ENCODE results near the gene CREB5. TPM values are rescaled to one million over a fixed set of nuclear protein-coding genes. Genes with fewer than 3 reads are reported as not detected.
"Not testable (repeated sequence)": the region's sequence is repeated elsewhere in the genome, so short reads cannot be mapped to it uniquely, and the experiment has no call there.

Gene CREB5
- total RNA-seq, 1 donor from 2014 or later, result not detected

DNA sequence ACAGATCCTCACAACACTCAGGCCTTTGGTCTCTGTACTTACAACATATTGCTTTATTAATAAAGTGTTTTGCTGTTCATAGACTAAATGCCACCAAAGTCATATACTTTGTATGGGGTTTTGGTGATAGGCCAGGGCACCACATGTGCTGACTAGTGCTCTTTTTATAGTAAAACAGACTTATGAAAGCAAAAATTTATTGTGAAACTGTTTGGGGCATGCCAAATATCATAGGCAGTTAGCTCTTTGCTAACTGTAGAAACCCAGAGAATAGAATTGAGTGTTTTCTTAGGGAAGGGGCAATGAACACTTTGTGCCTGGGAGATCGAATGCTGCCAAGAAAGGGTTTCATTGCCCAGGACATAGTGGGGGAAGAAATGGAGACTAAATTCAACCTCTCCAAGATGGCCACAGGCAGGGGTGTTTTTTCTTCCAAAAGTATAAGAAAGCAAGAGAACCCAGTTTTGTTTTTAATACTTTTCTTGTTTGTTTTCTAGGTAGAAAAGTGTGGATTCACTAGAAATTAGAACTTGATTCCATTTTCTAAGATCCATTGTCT is 403.1 kb downstream of the CREB5 start:
- intact Hi-C loops (cut with micrococcal nuclease), result no loop called here

DNA sequence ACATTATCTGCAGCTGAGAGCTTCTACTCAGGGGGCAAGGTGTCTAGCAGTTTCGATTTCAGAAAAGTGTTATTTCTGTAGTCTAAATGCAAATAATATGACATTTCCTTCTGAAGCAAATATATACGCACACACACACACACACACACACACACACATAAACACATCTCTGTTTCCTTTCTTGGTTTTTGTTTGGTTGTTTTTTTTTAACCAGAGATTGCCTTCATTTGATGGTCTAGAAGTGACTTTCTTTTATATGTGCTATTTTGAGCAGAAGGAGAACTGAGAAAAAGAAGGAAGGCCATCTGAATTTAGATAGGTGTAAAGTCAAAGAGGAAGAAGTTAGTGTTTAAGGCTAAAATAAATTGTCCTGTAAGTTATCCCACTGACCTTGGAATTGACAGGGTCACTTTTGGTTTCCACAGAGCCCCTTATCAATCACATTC is 403.6 kb downstream of the CREB5 start:
- Mint-ChIP-seq H3K36me3 (ENCODE audit: low read depth) (no peaks in the 10 kb centered on the region), H3K4me3 (ENCODE audit: low read depth) (no peak overlapping the region), H3K27ac (no peak overlapping the region), H3K27me3 (ENCODE audit: low read depth) (no peaks in the 10 kb centered on the region), H3K4me1 (ENCODE audit: low read depth) (no peaks in the 10 kb centered on the region), H3K9me3 (no peaks in the 10 kb centered on the region)
- no peak for DNase-seq (ENCODE audit: low spot score)
- intact Hi-C loops (cut with micrococcal nuclease), result no loop called here

More for the DNA sequence above, 403.1 kb downstream of the CREB5 start:
- Mint-ChIP-seq H3K27me3 (ENCODE audit: low read depth) (no peaks in the 10 kb centered on the region), H3K4me1 (ENCODE audit: low read depth) (no peaks in the 10 kb centered on the region), H3K36me3 (ENCODE audit: low read depth) (no peaks in the 10 kb centered on the region), H3K4me3 (ENCODE audit: low read depth) (no peak overlapping the region), H3K27ac (no peak overlapping the region), H3K9me3 (no peaks in the 10 kb centered on the region)
- DNase-seq (ENCODE audit: low spot score), result no peak

DNA sequence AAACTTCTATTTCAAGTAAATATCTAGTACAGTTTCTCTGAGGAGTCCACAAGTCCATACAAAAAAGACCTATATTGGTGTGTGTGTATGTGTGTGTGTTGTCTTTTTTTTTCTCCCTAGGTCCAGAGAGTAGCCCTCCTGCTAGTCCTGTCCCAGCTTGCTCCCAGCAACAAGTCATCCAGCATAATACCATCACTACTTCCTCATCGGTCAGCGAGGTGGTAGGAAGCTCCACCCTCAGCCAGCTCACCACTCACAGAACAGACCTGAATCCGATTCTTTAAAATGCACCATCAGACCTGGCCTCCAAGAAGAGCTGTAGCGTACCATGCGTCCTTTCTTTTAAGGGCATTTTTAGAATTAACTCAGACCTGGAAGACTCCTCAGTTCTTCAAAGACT is 406.7 kb downstream of the CREB5 start:
- intact Hi-C loops (cut with micrococcal nuclease), result no loop called here
- no peak overlapping the region for H3K27ac Mint-ChIP-seq
- no peaks in the 10 kb centered on the region for H3K36me3 Mint-ChIP-seq (ENCODE audit: low read depth)

DNA sequence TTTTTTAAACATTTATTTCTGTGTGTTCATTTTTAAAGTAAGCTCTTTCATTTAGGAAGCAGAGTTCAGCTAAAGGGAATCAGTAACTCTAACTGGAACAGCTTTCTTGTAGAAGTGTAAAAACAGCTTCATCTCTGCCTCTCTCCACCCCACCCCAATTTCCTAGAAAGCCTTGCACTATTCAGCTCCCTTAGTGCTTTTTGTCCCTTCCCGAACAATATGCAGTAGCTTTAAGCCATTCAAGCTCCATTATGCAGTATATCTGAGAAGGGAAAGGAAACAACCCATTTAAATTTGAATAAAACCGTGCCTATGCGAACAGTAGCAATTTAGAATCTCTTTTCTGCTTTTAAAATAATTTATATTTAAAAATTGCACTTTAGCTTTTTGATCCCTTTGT is 411.3 kb downstream of the CREB5 start:
- intact Hi-C loops (cut with micrococcal nuclease), result no loop called here
- Mint-ChIP-seq H3K4me1 (ENCODE audit: low read depth) (no peaks in the 10 kb centered on the region), H3K36me3 (ENCODE audit: low read depth) (no peaks in the 10 kb centered on the region), H3K4me3 (ENCODE audit: low read depth) (no peak overlapping the region), H3K27me3 (ENCODE audit: low read depth) (peaks cover 7% of the 10 kb centered on the region), H3K27ac (no peak overlapping the region), H3K9me3 (no peaks in the 10 kb centered on the region)
- DNase-seq (ENCODE audit: low spot score), result no peak

More for the DNA sequence above, 406.7 kb downstream of the CREB5 start:
- Mint-ChIP-seq H3K9me3 (no peaks in the 10 kb centered on the region), H3K27me3 (ENCODE audit: low read depth) (peaks cover 7% of the 10 kb centered on the region), H3K4me1 (ENCODE audit: low read depth) (no peaks in the 10 kb centered on the region), H3K4me3 (ENCODE audit: low read depth) (no peak overlapping the region)
- DNase-seq (ENCODE audit: low spot score), result no peak

DNA sequence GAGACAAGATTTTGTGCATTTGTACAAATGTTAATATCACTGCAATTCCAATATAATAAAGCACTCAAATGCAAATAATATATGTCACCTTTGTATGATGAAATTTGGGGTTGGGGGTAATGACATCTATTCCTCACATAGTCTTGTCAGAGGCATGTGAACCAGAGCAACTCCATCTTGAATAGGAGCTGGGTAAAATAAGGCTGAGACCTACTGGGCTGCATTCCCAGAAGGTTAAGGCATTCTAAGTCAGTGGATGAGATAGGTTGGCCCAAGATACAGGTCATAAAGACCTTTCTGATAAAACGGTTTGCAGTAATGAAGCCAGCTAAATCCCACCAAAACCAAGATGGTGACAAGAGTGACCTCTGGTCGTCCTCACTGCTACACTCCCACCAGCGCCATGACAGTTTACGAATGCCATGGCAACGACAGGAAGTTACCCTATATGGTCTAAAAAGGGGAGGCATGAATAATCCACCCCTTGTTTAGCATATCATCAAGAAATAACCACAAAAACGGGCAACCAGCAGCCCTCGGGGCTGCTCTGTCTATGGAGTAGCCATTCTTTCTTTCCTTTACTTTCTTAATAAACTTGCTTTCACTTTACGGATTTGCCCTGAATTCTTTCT is 413.6 kb downstream of the CREB5 start:
- H3K27ac Mint-ChIP-seq; H3K4me3 Mint-ChIP-seq (ENCODE audit: low read depth); DNase-seq (ENCODE audit: low spot score); H3K4me1 Mint-ChIP-seq (ENCODE audit: low read depth); H3K36me3 Mint-ChIP-seq (ENCODE audit: low read depth); intact Hi-C loops (cut with micrococcal nuclease); H3K27me3 Mint-ChIP-seq (ENCODE audit: low read depth); H3K9me3 Mint-ChIP-seq: not testable (repeated sequence)

DNA sequence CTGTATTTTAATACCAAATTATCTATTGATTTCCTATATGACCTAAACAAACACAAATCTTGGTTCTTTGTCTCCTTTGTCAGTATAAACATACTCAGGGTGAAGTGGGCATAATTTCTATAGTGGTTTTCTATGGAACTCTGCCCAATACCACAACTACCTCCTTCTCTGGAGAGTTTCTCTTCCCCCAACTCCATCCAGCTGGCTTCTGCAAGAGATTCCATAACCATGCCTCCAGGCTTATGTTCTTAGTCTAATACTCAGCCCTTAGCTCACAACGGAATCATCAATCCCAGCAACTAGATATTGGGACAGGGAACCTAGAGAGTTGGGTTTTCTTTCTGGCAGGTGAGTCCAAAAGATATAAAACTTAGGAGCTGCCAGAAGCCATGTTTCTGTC is 418.5 kb downstream of the CREB5 start:
- Mint-ChIP-seq H3K4me1 (ENCODE audit: low read depth) (no peaks in the 10 kb centered on the region), H3K9me3 (no peaks in the 10 kb centered on the region), H3K27me3 (ENCODE audit: low read depth) (no peaks in the 10 kb centered on the region), H3K4me3 (ENCODE audit: low read depth) (no peak overlapping the region), H3K36me3 (ENCODE audit: low read depth) (no peaks in the 10 kb centered on the region), H3K27ac (no peak overlapping the region)
- intact Hi-C loops (cut with micrococcal nuclease), result no loop called here
- no peak for DNase-seq (ENCODE audit: low spot score)

DNA sequence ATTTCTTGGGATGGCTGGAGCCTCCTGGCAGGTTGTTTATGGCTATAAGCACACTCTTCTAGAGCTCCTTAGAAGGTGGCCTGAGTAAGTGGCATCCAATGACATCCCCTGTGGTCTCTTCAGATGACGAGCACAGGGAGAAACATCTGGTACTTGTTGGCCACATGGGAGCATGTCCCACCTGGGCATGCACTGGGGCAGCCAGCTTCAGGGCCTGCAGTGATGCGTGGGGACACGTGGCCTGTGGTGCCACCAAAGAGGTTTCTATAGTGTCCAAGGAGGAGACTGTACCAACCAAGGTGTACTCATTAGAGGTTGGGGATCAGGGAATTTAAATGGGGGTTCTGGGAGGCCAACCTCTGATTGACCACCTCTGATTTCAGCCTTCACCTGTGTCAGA is 420.4 kb downstream of the CREB5 start:
- Mint-ChIP-seq H3K4me3 (ENCODE audit: low read depth) (no peak overlapping the region), H3K9me3 (no peaks in the 10 kb centered on the region), H3K27ac (no peak overlapping the region), H3K27me3 (ENCODE audit: low read depth) (no peaks in the 10 kb centered on the region), H3K36me3 (ENCODE audit: low read depth) (no peaks in the 10 kb centered on the region), H3K4me1 (ENCODE audit: low read depth) (no peaks in the 10 kb centered on the region)
- intact Hi-C loops (cut with micrococcal nuclease), result no loop called here
- no peak for DNase-seq (ENCODE audit: low spot score)

DNA sequence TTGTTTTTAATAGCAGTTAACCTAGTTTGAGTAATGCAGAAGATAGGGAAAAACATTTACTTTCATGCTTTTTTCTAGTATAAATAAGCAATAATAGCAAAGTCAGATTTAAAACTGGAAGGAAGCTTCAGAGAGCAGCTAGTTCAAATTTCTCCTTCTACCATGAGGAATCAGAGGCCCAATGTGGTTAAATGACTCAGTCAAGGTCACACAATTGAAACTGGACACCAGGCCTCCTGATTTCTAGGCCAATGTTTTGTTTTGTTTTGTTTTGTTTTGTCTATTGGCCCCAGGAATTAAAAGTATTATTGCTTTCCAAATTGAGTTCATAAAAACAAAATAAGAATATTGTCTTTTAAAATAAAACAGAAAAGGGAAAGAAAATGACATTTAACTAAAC is 423.5 kb downstream of the CREB5 start:
- Mint-ChIP-seq H3K27ac (no peak overlapping the region), H3K4me3 (ENCODE audit: low read depth) (no peak overlapping the region), H3K27me3 (ENCODE audit: low read depth) (no peaks in the 10 kb centered on the region), H3K9me3 (no peaks in the 10 kb centered on the region), H3K4me1 (ENCODE audit: low read depth) (no peaks in the 10 kb centered on the region), H3K36me3 (ENCODE audit: low read depth) (no peaks in the 10 kb centered on the region)
- no peak for DNase-seq (ENCODE audit: low spot score)
- intact Hi-C loops (cut with micrococcal nuclease), result no loop called here

DNA sequence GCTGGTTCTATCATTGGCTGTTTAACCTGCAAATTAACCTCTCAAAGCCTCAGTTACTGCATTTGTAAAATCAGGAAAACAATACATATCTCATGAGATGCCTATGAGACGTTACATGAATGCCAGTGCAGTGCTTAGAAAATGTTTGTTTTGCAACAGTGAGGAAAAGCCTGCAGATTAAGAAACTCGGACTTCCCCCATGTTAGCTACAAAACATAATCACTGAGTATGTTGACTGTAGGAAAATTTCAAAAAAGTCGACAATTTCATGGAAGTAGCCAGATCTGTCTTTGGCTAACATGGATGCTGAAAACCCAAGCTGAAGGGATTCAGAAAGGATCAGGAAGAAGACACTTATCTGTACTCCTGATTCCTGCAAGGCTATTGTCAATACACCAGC is 424.4 kb downstream of the CREB5 start:
- no peak for DNase-seq (ENCODE audit: low spot score)
- intact Hi-C loops (cut with micrococcal nuclease), result no loop called here
- Mint-ChIP-seq H3K4me1 (ENCODE audit: low read depth) (no peaks in the 10 kb centered on the region), H3K4me3 (ENCODE audit: low read depth) (no peak overlapping the region), H3K9me3 (no peaks in the 10 kb centered on the region), H3K27me3 (ENCODE audit: low read depth) (no peaks in the 10 kb centered on the region), H3K36me3 (ENCODE audit: low read depth) (no peaks in the 10 kb centered on the region), H3K27ac (no peak overlapping the region)

DNA sequence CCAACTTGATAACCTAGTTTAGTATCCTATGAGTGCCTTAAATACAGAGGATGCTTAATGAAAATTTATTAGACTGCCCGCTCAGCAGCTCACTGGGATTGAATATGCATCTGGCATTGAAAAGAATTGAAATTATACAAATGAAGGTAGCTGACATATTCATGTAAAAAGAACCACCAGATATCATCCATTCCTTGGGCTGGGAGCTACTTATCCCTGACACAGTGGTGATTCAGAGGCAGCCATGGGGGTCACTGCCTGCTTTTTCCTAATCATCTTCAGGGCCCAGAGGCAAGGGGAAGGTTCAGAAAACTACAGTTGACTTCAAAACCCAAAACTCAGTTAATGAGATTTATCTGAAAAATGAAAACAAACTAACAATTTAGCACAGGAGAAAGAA is 424.9 kb downstream of the CREB5 start:
- Mint-ChIP-seq H3K4me1 (ENCODE audit: low read depth) (no peaks in the 10 kb centered on the region), H3K9me3 (no peaks in the 10 kb centered on the region), H3K4me3 (ENCODE audit: low read depth) (no peak overlapping the region), H3K36me3 (ENCODE audit: low read depth) (no peaks in the 10 kb centered on the region), H3K27ac (no peak overlapping the region), H3K27me3 (ENCODE audit: low read depth) (no peaks in the 10 kb centered on the region)
- intact Hi-C loops (cut with micrococcal nuclease), result no loop called here
- no peak for DNase-seq (ENCODE audit: low spot score)

DNA sequence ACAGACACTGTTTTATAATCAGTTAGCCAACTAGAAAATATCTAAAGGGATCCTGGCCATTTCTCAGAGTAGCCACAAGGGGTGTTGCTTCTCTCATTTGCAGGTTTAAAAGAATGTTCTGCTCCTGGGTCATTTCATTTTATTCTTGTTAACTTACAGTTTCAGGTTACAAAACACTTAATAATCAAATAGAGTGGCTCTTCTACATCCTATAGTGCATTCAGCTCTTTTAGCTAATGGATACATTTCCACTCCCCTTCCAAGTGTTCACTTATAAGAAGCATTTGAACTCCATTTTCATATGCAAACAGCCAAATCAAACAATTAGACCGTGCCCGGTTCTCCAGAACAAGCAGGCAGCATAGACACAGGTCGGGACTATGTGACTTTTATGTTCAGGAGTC is 428.3 kb downstream of the CREB5 start:
- Mint-ChIP-seq H3K36me3 (ENCODE audit: low read depth) (no peaks in the 10 kb centered on the region), H3K4me1 (ENCODE audit: low read depth) (no peaks in the 10 kb centered on the region), H3K4me3 (ENCODE audit: low read depth) (no peak overlapping the region), H3K27ac (no peak overlapping the region), H3K9me3 (no peaks in the 10 kb centered on the region), H3K27me3 (ENCODE audit: low read depth) (no peaks in the 10 kb centered on the region)
- no peak for DNase-seq (ENCODE audit: low spot score)
- intact Hi-C loops (cut with micrococcal nuclease), result no loop called here

DNA sequence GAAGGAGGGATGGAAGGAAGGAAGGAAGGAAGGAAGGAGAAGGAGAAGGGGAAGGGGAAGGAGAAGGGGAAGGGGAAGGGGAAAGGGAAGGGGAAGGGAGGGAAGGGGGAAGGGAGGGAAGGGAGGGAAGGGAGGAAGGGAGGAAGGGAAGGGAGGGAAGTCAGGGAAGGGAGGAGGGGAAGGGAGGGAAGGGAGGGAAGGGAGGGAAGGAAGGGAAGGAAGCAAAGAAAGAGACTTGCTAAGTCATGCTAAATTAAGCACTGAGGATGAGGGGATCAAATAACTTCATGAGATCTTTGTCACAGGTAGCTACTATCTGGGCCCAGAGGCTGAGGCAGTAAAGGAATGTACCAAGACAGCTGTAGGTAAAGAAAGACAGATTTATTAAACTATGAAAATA is 429.4 kb downstream of the CREB5 start:
- Mint-ChIP-seq H3K36me3 (ENCODE audit: low read depth) (no peaks in the 10 kb centered on the region), H3K27ac (no peak overlapping the region), H3K4me1 (ENCODE audit: low read depth) (no peaks in the 10 kb centered on the region), H3K27me3 (ENCODE audit: low read depth) (no peaks in the 10 kb centered on the region), H3K9me3 (no peaks in the 10 kb centered on the region), H3K4me3 (ENCODE audit: low read depth) (no peak overlapping the region)
- intact Hi-C loops (cut with micrococcal nuclease), result no loop called here
- DNase-seq (ENCODE audit: low spot score), result no peak

DNA sequence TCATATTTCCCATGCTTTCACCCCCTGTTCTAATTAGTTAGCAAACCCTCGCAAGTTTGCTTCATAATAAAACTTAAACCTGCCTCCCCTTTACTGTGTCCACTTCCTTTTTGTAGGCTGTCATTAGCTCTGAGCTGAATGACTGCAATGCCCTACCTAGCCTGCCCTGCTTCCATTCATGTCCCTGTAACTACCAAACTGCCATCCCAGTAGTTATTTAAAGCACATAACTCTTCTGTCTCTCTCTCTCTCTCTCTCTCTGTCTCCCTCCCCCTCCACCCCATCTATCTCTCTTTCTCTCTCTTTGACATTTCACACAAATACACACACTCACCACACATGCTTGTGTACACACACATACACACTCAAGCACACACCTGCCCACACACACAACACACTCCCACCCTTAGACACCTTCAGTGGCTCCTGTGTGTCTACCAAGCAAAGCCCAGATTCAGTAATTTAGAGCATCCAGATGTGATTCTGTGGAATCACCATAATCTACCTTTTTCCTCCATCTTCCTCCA is 430.5 kb downstream of the CREB5 start:
- H3K4me1 Mint-ChIP-seq (ENCODE audit: low read depth), result no peaks in the 10 kb centered on the region
- H3K4me3 Mint-ChIP-seq (ENCODE audit: low read depth), result no peak overlapping the region
- H3K36me3 Mint-ChIP-seq (ENCODE audit: low read depth), result no peaks in the 10 kb centered on the region
- DNase-seq (ENCODE audit: low spot score), result no peak
- H3K27ac Mint-ChIP-seq, result no peak overlapping the region
- H3K9me3 Mint-ChIP-seq, result no peaks in the 10 kb centered on the region
- intact Hi-C loops (cut with micrococcal nuclease), result no loop called here
- H3K27me3 Mint-ChIP-seq (ENCODE audit: low read depth), result no peaks in the 10 kb centered on the region
